Measurements from ENCODE around the gene ALPL. TPM values are rescaled to one million over a fixed set of nuclear protein-coding genes. Genes with fewer than 3 reads are reported as not detected.

Gene ALPL
- total and polyA plus RNA-seq, 7 donors: 0.36 to 7.8 (median 2.3) TPM

DNA sequence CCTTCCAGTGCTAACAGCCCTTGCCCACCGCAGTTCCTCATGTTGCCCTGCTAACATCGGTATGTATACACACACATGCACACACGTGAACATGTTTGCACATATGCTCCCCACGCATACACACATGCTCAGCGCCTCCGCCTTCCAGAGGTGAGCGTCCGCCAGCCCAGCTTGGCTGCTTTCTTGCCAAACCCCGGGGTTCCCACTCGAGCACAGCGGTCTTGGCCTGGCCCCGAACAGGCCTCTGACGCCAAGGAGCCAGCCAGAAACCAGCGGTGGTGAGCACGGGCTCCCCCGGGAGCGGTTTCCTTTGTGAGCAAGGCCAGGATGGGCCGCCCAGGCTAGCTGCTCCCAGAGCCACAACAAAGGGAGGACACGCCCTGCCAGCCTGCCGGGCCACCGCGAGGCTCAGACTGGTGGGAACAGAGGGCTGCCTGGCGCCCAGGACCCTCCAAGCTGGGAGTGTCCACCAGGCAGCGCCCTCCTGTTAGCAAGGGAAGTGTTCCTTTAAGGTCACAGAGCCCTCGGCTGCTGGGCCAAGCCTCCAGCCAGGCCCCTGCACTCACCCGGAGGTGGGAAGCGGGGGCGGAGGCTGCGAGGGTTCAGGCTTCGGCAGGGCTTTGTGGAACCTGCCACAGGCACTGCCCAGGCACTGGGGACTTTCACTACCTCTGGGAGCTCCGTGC lies 65.4 kb downstream of the ALPL start:
- Histone ChIP-seq H3K9me3 (no peaks in the 10 kb centered on the region), H3K4me3 (no peak overlapping the region), H3K27ac (peak overlapping the region in 3 of 4 donors; percentile 33 to 85 (median 60)), H3K27me3 (no peaks in the 10 kb centered on the region), H3K36me3 (no peaks in the 10 kb centered on the region), H3K4me1 (peaks cover 0 to 14% (median 13%) of the 10 kb centered on the region in 4 donors)
- WGBS, 2 donors: 21 to 36% methylated on average over 31 of the region's 31 CpGs
- no peak for DNase-seq
- intact Hi-C loops (cut with DNase I): loop anchor here (2.0 kb wide), 1 partner anchor 66 kb away; the partner anchor contains the start of gene ALPL
- TF ChIP-seq, protein P1, sequence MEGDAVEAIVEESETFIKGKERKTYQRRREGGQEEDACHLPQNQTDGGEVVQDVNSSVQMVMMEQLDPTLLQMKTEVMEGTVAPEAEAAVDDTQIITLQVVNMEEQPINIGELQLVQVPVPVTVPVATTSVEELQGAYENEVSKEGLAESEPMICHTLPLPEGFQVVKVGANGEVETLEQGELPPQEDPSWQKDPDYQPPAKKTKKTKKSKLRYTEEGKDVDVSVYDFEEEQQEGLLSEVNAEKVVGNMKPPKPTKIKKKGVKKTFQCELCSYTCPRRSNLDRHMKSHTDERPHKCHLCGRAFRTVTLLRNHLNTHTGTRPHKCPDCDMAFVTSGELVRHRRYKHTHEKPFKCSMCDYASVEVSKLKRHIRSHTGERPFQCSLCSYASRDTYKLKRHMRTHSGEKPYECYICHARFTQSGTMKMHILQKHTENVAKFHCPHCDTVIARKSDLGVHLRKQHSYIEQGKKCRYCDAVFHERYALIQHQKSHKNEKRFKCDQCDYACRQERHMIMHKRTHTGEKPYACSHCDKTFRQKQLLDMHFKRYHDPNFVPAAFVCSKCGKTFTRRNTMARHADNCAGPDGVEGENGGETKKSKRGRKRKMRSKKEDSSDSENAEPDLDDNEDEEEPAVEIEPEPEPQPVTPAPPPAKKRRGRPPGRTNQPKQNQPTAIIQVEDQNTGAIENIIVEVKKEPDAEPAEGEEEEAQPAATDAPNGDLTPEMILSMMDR (IDR thresholded peaks at IDR 0.05): no peak
- TF ChIP-seq POLR2AphosphoS5 (IDR thresholded peaks at IDR 0.05) (no peak), EP300 (IDR thresholded peaks at IDR 0.05) (no peak), POLR2A (IDR thresholded peaks at IDR 0.05) (no peak)

GRCh38 chr1:21575351-21575942 lies 66.2 kb downstream of the ALPL start:
- no peak for TF ChIP-seq POLR2A (IDR thresholded peaks at IDR 0.05)
- no peak for TF ChIP-seq EP300 (IDR thresholded peaks at IDR 0.05)
- TF ChIP-seq POLR2AphosphoS5 (IDR thresholded peaks at IDR 0.05): no peak
- TF ChIP-seq, protein P1 (IDR thresholded peaks at IDR 0.05): no peak
- Histone ChIP-seq H3K36me3 (no peaks in the 10 kb centered on the region), H3K4me1 (peaks cover 0 to 14% (median 13%) of the 10 kb centered on the region in 4 donors), H3K27me3 (no peaks in the 10 kb centered on the region), H3K9me3 (no peaks in the 10 kb centered on the region), H3K4me3 (no peak overlapping the region), H3K27ac (peak overlapping the region in 2 of 4 donors; percentile 60 to 85)
- no peak for DNase-seq
- WGBS, 2 donors: 90 to 92% methylated on average over 18 of the region's 18 CpGs
- intact Hi-C loops (cut with DNase I): loop anchor here (2.0 kb wide), 1 partner anchor 67 kb away; the partner anchor contains the start of gene ALPL

DNA sequence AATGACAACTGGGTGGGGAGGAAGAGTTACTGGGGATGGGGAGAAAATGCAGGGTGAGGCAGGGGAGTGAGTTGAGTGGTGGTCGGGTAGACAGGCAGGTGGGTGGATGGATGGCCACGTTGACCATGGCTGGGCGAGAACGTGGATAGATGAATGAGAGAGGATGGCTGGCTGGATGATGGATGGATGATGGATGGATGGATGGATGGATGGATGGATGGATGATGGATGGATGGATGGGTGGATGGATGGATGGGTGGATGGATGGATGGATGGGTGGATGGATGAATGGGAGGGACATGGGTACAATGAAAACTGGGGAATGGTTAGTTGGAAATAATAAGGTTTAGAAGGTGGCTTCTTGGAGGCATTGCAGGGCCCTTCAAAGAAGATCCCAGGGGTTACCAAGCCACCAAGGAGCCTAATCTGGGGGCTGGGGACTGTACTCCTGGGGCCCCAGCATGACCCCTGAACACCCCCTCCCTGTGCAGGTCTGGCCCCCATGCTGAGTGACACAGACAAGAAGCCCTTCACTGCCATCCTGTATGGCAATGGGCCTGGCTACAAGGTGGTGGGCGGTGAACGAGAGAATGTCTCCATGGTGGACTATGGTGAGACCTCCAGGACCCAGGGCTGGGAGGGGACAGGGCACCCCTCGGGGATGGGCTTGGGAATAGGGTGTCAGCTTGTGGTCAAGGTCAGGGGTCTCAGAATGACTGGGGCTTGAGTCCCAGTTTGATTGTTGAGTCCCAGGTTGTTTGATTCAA lies 67.0 kb downstream of the ALPL start:
- H3K27ac ChIP-seq: no peak overlapping the region
- intact Hi-C loops (cut with DNase I): no loop called here
- H3K27me3 ChIP-seq: no peaks in the 10 kb centered on the region
- TF ChIP-seq POLR2A (IDR thresholded peaks at IDR 0.05) (no peak), EP300 (IDR thresholded peaks at IDR 0.05) (no peak), POLR2AphosphoS5 (IDR thresholded peaks at IDR 0.05) (no peak)
- TF ChIP-seq, protein P1 (IDR thresholded peaks at IDR 0.05): no peak
- H3K4me1 ChIP-seq: peaks cover 0 to 14% (median 13%) of the 10 kb centered on the region in 4 donors
- DNase-seq: no peak
- H3K36me3 ChIP-seq: no peaks in the 10 kb centered on the region
- H3K9me3 ChIP-seq: no peaks in the 10 kb centered on the region
- 92 to 96% methylated on average over 7 of the region's 7 CpGs for WGBS, 2 donors
- H3K4me3 ChIP-seq: no peak overlapping the region

DNA sequence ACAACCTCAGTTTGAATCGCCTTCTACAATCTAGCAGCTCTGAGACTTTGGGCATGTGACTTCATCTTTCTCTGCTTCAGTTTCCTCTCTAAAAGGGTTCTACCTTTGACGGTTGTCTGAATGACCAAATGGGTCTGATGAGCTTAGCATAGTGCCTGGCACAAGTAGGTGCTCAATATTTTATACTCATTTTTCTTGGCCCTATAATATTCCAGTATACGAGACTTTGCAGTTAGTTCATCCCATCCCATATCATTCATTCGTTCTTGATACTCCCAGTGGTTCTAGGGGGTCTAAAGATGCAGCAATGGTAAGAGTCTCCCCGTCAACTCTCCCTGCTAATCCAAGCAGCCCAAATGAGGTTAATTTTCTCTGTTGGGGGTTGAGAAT lies 67.6 kb downstream of the ALPL start:
- Histone ChIP-seq H3K4me1 (peaks cover 0 to 14% (median 13%) of the 10 kb centered on the region in 4 donors), H3K27ac (no peak overlapping the region), H3K36me3 (no peaks in the 10 kb centered on the region), H3K27me3 (no peaks in the 10 kb centered on the region), H3K4me3 (no peak overlapping the region), H3K9me3 (no peaks in the 10 kb centered on the region)
- intact Hi-C loops (cut with DNase I): no loop called here
- no peak for DNase-seq
- WGBS, 2 donors: 88 to 93% methylated on average over 5 of the region's 5 CpGs
- TF ChIP-seq POLR2A (IDR thresholded peaks at IDR 0.05) (no peak), POLR2AphosphoS5 (IDR thresholded peaks at IDR 0.05) (no peak), EP300 (IDR thresholded peaks at IDR 0.05) (no peak)
- TF ChIP-seq, protein P1 (IDR thresholded peaks at IDR 0.05): no peak
